ENCODE data around the gene CLDN34.

Gene CLDN34

DNA sequence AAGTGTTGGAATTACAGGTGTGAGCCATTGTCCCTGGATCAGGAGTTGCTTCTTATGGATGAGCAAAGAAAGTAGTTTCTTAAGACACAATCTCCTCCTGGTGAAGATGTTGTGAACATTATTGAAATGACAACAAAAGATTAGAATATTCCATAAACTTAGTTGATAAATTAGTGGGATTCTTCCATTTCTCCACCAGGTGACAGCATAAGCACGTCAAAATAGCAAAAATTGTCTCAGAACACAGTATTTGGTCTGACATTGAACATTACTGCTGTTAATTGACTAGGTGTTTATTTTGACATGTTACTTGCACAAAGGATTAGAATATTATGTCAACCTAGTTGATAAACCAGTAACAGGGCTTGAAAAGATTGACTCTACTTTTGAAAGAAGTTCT, 21.6 kb downstream of the CLDN34 start:
- no peak for DNase-seq (ENCODE audit: low read depth)
- H3K4me3 ChIP-seq (ENCODE audit: control insufficient read depth, low read depth, low read length): no peak overlapping the region
- TF ChIP-seq, protein P1, sequence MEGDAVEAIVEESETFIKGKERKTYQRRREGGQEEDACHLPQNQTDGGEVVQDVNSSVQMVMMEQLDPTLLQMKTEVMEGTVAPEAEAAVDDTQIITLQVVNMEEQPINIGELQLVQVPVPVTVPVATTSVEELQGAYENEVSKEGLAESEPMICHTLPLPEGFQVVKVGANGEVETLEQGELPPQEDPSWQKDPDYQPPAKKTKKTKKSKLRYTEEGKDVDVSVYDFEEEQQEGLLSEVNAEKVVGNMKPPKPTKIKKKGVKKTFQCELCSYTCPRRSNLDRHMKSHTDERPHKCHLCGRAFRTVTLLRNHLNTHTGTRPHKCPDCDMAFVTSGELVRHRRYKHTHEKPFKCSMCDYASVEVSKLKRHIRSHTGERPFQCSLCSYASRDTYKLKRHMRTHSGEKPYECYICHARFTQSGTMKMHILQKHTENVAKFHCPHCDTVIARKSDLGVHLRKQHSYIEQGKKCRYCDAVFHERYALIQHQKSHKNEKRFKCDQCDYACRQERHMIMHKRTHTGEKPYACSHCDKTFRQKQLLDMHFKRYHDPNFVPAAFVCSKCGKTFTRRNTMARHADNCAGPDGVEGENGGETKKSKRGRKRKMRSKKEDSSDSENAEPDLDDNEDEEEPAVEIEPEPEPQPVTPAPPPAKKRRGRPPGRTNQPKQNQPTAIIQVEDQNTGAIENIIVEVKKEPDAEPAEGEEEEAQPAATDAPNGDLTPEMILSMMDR (IDR thresholded peaks at IDR 0.05; ENCODE audit: control insufficient read depth, insufficient read depth, low read depth, low read length, missing control alignments): peak; percentile 45

DNA sequence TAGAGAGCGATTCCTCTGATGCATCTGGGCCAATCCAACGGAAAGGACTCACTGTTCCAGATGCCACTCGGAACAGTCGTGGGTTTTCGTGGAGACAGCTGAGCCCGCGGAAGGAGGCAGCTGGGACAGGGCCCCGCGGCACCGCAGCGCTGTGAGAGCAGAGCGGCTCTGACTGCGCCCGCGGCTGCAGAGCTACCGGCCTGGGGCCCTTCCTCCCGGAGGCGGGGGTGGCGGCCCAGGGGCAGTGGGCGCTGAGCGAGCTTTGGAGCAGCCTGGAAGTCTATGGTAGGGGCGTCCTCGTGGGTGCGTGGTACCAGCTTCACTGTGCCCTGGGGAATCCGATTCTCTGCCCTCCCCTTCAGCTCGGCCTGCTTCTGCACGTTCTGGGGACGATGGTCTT, 24.9 kb downstream of the CLDN34 start:
- H3K4me3 ChIP-seq (ENCODE audit: control insufficient read depth, low read depth, low read length): no peak overlapping the region
- no peak for DNase-seq (ENCODE audit: low read depth)
- TF ChIP-seq, protein P1 (IDR thresholded peaks at IDR 0.05; ENCODE audit: control insufficient read depth, insufficient read depth, low read depth, low read length, missing control alignments): no peak

DNA sequence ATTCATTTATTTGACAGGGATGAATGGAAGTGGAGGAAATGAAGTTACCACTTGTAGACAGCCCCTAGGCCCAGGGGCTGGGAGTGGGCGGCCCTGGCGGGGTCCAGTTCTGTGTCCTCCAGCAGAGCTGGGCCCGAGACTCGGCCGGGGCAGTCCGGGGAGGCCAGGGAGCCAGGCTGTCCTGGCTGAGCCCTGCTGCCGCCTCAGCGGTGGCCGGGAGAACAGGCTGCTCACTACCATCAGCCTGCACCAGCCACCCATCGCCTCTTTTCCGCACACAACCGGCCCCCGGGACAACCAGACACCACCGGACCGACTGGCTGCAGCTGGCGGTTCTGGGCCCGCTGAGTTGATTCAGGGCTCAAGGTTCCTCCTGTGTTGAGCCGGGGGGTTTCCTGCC, 25.6 kb downstream of the CLDN34 start:
- no peak for DNase-seq (ENCODE audit: low read depth)
- TF ChIP-seq, protein P1 (IDR thresholded peaks at IDR 0.05; ENCODE audit: control insufficient read depth, insufficient read depth, low read depth, low read length, missing control alignments): no peak
- no peak overlapping the region for H3K4me3 ChIP-seq (ENCODE audit: control insufficient read depth, low read depth, low read length)

DNA sequence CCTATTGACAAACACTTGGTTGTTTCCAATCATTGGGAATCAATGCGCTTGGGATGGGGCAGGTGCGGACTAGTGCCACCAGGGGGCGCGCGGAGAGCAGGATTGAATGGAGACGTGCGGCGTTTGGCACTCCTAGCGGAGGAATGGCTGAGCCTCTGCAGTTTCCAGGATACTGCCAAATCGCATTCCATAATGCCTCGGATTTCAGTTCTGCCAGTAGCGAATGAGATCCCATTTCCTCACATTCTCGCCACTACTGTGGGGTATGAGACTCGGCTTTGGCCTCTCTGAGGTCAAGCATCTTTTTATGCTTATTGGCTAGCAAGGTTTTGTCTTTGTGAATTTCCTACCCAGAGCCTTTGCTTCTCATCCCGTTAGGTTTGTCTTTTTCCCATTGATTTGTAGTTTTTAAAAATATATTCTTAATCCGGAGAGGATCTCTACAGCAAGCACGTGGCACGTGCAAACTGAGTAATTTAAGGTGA, 28.7 kb downstream of the CLDN34 start:
- H3K4me3 ChIP-seq (ENCODE audit: control insufficient read depth, low read depth, low read length): no peak overlapping the region
- DNase-seq (ENCODE audit: low read depth): peak; percentile 66
- TF ChIP-seq, protein P1 (IDR thresholded peaks at IDR 0.05; ENCODE audit: control insufficient read depth, insufficient read depth, low read depth, low read length, missing control alignments): peak; percentile 96

DNA sequence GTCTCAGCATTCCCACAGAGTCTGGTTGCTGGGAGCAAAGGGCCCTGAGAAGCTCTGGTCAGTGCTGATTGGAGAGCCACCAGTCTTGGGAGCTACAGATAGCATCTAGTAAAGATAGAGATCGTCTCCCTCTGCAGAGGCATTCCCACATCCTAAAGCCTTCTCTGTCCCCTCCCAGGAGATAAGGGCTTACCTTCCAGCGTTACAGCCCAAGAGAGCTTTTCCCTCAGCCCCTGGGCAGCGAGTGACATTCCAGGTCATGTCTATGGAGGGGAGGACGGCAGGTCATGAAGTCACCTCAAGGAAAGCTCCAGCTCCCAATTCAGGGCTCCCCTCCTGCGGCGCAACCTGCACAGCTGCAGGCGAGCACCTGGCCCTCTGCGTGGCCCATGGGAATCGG, 29.9 kb downstream of the CLDN34 start:
- no peak overlapping the region for H3K4me3 ChIP-seq (ENCODE audit: control insufficient read depth, low read depth, low read length)
- TF ChIP-seq, protein P1 (IDR thresholded peaks at IDR 0.05; ENCODE audit: control insufficient read depth, insufficient read depth, low read depth, low read length, missing control alignments): no peak
- no peak for DNase-seq (ENCODE audit: low read depth)

DNA sequence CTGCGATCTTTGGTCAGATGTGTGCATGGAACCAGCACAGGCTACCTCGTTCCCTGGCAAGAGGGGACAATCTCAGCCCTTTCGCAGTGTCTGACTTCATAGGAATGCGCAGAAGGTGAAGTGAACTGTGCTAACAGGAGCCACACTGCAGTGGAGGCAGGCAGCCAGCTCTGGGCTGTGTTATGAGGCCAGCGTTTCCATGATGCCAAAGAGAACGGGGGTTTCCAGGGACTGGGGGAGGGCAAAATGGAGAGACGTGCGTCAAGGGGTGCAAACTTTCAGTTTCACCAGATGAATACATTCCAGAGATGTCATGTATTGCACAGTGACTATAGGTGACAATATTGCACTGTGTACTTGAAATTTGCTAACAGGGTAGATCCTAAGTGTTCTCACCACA, 30.4 kb downstream of the CLDN34 start:
- H3K4me3 ChIP-seq (ENCODE audit: control insufficient read depth, low read depth, low read length): no peak overlapping the region
- TF ChIP-seq, protein P1 (IDR thresholded peaks at IDR 0.05; ENCODE audit: control insufficient read depth, insufficient read depth, low read depth, low read length, missing control alignments): no peak
- no peak for DNase-seq (ENCODE audit: low read depth)

DNA sequence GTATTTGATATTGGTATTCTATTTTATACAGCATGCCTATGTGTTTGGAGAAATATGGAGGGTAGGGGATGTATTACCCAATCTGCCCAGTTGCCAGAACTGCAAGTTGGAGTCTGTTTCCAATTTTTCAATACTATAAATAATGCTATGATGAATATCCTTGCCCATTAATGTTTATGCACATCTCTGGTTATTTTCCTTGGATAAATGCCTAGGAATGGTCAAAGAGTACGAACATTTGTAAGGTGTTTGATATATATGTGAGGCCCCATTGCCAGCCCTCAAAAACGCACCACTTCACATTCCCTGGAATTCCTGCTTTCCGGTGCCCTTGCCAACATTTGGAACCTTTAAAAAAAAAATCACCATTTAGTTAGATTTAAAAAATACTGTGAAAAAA, 34.3 kb downstream of the CLDN34 start:
- TF ChIP-seq, protein P1 (IDR thresholded peaks at IDR 0.05; ENCODE audit: control insufficient read depth, insufficient read depth, low read depth, low read length, missing control alignments): no peak

More for the DNA sequence above, 34.3 kb downstream of the CLDN34 start:
- DNase-seq (ENCODE audit: low read depth): peak; percentile 56
- no peak overlapping the region for H3K4me3 ChIP-seq (ENCODE audit: control insufficient read depth, low read depth, low read length)
